Putamen (tissue), 1 donor: Measurements from ENCODE around the gene BAG2.

ENCODE experiments used
- DNase-seq: peaks from one replicate; pipeline ENCODE4 v3.0.0-alpha.2; 2016; ENCODE audit warnings: low spot score

The BAG2 gene

GRCh38 chr6:57174511-57174907 is 2.4 kb downstream of the BAG2 start:
- DNase-seq: no peak

- DNase-seq: no peak
Observed at GRCh38 chr6:57177545-57178265, 5.6 kb downstream of the BAG2 start.

- no peak for DNase-seq
Observed at GRCh38 chr6:57180596-57180995, 8.5 kb downstream of the BAG2 start.

GRCh38 chr6:57182017-57182432 is 9.9 kb downstream of the BAG2 start:
- DNase-seq: no peak

GRCh38 chr6:57183336-57183735 is 11.2 kb downstream of the BAG2 start:
- DNase-seq: no peak

GRCh38 chr6:57190140-57190539 is 18.0 kb downstream of the BAG2 start:
- DNase-seq: no peak

- DNase-seq: no peak
Observed at GRCh38 chr6:57193177-57193576, 21.1 kb downstream of the BAG2 start.

- no peak for DNase-seq
Observed at GRCh38 chr6:57195457-57195856, 23.3 kb downstream of the BAG2 start.

GRCh38 chr6:57198926-57199636 is 27.0 kb downstream of the BAG2 start:
- DNase-seq: no peak

- no peak for DNase-seq
Observed at GRCh38 chr6:57201718-57202117, 29.6 kb downstream of the BAG2 start.

GRCh38 chr6:57205550-57206328 is 33.6 kb downstream of the BAG2 start:
- DNase-seq: no peak

GRCh38 chr6:57207141-57207540 is 35.0 kb downstream of the BAG2 start:
- no peak for DNase-seq

- DNase-seq: no peak
Observed at GRCh38 chr6:57207872-57208271, 35.7 kb downstream of the BAG2 start.

- DNase-seq: no peak
Observed at GRCh38 chr6:57209030-57209429, 36.9 kb downstream of the BAG2 start.

GRCh38 chr6:57210060-57210459 is 37.9 kb downstream of the BAG2 start:
- no peak for DNase-seq

GRCh38 chr6:57215260-57215659 is 43.1 kb downstream of the BAG2 start:
- no peak for DNase-seq

- DNase-seq: peak; percentile 15
Observed at GRCh38 chr6:57216235-57217101, 44.3 kb downstream of the BAG2 start.

- no peak for DNase-seq
Observed at GRCh38 chr6:57217270-57217669, 45.1 kb downstream of the BAG2 start.

- no peak for DNase-seq
Observed at GRCh38 chr6:57220083-57220703, 48.1 kb downstream of the BAG2 start.

- peak; percentile 22 for DNase-seq
Observed at GRCh38 chr6:57221191-57221935, 49.2 kb downstream of the BAG2 start.
